ENCODE data around the gene LYST.

DNA sequence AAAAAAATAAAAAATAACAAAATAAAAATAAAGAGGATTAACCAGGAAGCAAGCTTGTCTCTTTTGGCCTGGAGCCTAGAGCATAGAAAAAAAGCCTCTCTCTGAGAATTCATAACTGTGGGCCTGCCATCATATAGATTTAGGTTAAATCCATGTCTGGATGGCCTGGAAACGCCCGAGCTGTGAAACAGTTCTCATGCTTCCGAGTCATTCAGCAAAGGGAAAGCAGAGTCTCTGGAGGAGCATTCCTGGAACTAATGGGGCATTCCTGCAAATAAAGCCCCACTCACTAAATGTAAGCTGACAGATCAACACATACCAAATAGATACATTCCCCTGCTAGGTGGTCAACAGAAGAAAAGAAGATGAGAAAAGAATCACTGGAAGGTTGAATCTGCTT is 141.3 kb downstream of the LYST start:
- TF ChIP-seq, protein P1, sequence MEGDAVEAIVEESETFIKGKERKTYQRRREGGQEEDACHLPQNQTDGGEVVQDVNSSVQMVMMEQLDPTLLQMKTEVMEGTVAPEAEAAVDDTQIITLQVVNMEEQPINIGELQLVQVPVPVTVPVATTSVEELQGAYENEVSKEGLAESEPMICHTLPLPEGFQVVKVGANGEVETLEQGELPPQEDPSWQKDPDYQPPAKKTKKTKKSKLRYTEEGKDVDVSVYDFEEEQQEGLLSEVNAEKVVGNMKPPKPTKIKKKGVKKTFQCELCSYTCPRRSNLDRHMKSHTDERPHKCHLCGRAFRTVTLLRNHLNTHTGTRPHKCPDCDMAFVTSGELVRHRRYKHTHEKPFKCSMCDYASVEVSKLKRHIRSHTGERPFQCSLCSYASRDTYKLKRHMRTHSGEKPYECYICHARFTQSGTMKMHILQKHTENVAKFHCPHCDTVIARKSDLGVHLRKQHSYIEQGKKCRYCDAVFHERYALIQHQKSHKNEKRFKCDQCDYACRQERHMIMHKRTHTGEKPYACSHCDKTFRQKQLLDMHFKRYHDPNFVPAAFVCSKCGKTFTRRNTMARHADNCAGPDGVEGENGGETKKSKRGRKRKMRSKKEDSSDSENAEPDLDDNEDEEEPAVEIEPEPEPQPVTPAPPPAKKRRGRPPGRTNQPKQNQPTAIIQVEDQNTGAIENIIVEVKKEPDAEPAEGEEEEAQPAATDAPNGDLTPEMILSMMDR (conservative IDR thresholded peaks at IDR 0.05; ENCODE audit: low read depth, low read length) = no peak
- TF ChIP-seq EZH2 (IDR thresholded peaks at IDR 0.05; ENCODE audit: borderline replicate concordance, low read depth, low read length, poor library complexity, severe bottlenecking) = no peak
